HL-60/S4 treated with phorbol 12-myristate 13-acetate at 8.2 ng/mL for 4 days and 3 days (cell line): ENCODE results near the gene PLAC9.

Experiments used
- in situ Hi-C: fragments of 300-500 bp; cut with MboI; formaldehyde crosslinking; loops from 2 replicates; pipeline ENCODE4 v1.15.0; 2022; ENCODE audit warnings: low sequenced_read_pairs

The PLAC9 gene

DNA sequence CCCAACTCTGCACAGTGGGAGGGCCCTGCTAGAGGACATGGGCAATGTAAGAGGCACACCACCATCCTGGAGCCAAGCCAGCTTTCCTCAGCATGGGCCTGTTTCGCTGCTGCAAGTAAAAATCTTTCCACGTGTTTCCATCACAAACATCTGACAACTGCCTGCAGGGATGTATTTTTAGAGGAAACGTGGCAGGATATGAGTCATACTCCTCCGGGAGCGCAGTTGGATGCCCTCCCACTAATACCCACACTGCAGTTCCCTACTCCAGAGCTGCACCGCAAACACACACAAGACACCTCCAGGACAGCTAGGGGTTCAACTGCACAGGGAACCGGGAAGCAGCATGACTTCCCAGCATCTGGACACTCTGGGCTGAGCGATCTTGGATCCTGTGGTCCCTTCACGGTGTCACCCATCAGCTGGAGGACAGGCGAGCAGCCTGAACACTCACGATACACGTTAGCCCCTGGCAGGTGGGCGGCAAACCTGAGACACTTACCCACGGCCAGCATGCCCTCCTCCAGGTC is 26.1 kb downstream of the PLAC9 start:
- in situ Hi-C loops: loop anchor here (10.0 kb wide), 1 partner anchor 46 kb away; the partner anchor contains the start of gene ANXA11

DNA sequence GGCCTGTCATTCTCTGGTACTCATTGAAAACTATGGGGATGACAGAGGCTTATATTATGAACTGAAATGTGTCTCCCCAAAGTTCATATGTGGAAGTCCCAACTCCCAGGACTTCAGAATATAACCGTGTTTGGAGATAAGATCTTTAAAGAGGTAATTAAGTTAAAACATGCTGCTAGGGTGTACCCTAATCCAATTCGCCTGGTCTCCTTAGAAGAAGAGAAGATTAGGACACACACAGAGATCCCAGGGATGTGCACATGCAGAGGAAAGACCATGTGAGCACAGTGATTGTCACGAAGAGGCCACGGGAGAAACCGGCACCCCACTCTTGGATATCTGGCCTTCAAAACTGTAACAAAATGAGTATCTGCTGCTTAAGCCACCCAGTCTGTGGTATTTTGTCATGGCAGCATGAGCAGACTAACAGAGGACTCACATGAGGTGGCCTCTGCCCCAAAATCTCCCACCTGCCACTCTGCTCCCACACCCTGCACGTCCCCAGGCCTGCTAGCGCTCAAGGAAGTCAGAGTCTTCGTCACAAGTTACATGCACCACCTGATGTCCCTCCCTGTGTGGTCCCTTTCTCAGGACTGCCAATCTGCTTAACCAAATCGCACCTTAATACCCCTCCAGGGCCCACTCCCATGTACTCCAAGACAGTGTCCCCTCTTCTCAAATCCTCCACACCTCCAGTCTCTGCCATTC is 26.8 kb downstream of the PLAC9 start:
- in situ Hi-C loops: loop anchor here (10.0 kb wide), 1 partner anchor 45 kb away; the partner anchor contains the start of gene ANXA11

DNA sequence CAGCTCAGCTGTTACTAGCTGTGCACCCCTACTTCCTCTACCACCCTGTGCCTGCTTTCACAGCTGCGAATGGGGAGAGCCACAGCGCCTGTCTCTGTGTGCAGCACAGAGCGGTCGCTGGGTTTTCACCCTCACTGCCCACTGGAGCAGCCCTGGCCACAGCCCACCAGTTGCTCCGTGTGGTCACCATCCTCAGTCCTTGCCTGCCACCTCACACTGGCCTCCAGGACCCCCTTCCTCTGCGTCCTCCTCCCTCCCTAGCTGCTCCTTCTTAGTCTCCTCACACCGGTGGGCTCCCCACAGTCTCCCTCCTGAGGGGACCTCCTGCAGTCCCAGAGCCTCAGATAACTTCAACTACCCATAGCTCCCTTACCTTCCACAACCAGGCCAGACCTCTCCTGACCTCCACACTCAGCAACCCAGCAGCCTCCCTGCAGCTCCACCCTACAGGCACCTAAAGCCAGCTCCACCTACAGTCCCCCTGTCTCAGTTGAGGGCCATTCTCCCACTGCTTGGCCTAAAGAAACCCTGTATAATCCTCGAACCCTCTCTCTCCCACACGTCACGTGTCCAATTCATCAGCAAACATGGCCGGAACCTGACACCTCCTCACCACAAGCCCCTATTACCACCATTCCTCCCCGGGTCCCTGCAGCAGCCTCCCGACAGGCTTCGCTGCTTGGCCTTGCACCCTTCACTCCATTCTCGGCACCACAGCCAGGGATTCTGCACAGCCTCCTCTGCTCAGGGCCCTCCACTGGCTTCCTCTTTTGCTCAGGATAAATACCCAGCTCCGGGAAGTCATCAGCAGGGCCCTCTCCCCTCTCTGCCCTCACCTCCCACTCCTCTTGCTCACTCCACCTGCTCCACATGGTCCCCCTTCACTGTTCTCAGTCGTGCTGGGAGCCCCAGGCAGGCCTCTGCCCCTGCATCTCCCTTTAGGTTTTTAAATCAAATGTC is 28.1 kb downstream of the PLAC9 start:
- in situ Hi-C loops: no loop called here

DNA sequence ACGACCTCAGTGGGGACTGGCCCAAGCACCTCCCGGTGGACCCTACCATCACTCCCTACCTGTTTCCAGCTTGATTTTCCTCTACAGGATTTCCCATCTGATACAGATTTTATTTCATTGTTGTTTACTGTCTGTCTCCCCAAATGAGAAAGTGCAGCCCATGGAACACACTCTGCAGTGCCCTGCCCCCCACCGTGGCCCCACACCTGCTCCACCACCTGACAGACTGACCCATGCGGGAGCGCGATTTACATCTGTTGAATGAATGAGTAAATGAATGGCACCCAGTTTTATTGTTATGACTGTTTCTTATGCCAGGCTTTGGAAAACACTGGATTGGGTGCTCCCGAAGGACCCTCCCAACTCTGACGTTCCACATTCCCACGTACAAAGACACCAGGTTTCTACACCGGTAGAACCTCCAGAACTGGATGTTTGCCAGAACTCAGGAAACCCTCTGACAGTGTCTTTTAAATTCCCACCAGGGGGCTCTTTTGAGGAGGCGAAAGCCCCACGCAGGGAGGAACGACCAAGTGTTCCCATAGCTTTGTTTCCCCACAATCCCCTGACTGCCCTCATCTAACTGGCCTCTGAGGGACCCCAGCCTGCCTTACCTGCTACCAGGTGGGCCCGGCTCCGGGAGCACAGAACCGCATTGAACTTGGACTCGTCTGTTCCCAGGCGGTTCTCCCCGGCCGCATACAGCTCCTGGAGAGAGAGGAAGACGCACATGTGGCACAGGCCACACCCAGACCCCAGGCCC is 29.0 kb downstream of the PLAC9 start:
- in situ Hi-C loops: no loop called here

DNA sequence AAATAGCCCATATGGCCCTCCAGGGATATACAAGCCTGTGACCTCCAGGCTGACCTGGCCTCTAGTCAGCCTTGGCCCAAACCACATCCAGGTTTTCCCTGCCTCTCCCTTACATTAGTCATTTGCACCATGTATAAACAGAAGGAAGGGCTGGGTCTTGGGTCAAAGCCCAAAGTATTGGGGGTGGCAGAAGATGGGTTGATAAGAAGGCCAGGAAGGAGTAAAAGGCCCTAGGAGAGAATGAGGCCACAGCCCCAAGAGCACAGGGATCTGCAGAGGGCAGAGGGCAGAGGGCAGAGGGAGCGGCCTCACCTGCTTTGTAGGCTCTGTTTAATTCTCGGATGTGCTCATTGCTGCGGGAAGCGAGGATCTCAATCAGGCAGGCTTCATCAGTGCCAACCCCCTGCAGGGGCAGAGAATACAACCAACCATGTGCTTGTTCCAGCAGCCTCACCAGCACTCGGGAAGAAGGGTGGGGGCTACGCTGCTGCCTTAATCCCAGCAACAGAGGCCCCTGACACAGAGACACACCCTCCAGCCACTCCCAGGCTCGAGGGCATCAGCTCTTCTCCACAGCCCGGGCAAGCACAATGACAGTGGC is 31.3 kb downstream of the PLAC9 start:
- in situ Hi-C loops: no loop called here

DNA sequence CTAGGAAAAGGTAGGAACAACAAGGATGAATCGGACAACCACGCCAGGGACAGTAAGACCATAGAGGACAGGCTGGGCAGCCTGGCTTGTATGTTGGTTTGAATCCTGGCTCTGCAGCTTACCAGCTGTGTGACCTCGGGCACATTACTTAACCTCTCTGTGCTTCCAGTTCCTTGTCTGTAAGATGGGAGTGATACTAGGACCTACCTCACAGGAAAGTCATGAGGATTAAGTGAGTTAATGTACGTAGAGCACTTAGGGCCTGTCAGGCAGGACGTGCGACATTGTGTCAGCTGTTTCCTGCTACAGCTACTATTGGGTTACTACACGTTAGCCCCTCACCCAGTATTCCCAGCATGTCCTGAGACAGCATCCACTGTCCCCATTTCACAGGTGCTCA is 32.1 kb downstream of the PLAC9 start:
- in situ Hi-C loops: no loop called here

DNA sequence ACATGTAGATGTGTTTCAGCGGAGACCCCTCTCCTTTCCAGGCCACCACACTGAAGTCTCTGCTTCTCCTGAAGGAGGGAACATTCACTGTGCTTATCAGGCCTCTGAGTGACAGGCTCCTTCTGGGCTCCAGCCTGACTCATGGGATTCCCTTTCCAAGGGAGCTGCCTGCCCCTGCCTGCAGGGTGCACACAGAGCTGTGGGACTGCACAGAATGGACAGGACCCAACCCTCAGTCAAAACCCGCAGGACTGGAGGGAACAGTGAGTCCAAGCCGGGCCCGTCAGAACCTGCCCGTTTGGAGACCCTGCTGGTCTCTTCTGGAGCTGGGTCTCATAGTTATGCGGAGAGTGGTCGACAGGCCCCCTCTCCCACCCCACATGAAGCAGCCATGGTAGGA is 32.6 kb downstream of the PLAC9 start:
- in situ Hi-C loops: no loop called here

DNA sequence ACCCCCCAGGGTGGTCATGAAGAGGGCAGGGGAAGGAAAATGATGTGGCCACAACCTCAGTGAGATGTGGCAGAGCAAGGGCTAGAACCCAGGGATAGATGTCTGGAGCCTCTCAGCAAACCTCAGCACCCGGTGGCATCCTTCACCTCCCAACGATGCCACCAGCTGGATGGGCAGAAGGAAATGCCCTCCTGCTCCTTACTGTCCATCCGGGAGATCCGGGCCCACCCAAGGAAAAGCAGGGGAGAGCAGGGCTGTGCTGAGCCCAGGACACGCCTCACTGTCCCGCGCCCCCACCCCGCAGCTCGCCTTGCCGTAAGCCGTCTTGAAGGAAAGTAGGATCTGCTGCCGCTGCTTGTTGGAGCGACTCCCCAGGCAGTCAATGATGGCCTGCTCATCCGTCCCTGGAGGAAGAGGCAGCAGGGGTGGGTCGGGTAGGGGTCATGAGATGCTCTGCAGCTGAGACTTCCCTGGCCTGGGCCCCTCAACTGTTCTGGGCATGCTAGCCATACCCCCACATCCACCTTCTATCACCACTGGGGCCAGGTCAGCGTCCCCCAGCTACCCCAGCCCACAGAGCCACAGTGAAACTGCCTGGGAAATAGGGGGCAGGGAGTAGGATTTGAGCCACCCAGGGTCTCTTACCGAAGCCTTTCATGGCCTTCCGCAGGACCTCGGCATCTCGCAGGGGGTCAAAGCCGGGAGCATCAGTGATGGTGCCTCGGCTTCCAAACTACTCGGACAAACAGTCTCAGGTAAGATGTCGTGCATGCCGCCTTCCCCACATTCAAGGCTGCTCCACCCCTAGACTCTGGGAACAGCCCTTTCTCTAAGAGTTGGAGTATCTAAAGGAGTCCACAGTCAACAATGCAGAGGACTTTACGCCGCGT is 34.3 kb downstream of the PLAC9 start:
- in situ Hi-C loops: no loop called here

DNA sequence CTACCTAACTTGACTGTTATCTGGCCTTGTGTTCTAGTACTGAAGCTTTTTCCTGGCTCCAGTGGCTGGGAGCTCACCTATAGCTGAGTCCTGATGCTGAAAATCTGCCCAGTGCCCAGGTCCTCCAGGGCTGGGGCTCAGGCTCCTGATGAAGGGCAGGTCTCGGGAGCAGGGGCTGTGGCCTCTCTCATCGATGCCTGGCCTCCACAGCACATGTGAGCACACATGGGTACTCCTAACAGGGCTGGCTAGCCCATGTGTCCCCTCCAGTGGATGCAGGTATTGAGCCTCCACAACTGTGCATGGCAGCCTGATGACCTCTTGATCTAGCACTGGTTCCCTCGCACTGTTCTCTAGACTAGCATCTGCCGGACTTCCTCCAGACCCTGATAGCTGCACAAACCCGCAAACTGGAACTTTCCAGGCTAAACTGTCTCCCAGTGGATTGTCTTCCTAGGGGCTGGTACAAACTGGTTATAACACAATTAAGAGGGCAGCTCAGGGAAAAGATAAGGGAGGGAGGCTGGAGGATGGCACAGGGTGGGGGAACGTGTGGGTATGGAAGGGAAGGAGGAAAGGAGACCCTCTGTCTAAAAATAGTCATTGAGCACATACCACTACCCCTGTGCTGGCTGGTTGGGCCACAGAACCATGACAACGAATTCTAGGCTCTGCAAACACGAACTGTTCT is 35.1 kb downstream of the PLAC9 start:
- in situ Hi-C loops: no loop called here

DNA sequence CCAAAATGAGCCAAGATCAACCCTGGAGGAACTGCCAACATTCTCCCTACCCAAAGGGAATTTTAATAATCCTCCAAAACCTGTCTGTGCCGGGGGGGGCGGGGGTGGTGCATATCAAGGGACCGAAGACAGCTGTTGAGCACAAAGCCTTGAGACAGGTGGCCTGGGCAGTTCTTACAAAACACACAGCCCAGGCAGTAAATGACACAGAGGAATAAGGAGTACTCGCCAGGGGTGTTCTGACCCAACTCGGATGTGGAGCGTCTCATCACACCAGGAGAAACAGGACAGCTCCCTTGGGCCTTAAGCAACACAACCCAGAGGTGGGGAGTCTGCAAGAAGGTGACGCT is 35.6 kb downstream of the PLAC9 start:
- in situ Hi-C loops: no loop called here

DNA sequence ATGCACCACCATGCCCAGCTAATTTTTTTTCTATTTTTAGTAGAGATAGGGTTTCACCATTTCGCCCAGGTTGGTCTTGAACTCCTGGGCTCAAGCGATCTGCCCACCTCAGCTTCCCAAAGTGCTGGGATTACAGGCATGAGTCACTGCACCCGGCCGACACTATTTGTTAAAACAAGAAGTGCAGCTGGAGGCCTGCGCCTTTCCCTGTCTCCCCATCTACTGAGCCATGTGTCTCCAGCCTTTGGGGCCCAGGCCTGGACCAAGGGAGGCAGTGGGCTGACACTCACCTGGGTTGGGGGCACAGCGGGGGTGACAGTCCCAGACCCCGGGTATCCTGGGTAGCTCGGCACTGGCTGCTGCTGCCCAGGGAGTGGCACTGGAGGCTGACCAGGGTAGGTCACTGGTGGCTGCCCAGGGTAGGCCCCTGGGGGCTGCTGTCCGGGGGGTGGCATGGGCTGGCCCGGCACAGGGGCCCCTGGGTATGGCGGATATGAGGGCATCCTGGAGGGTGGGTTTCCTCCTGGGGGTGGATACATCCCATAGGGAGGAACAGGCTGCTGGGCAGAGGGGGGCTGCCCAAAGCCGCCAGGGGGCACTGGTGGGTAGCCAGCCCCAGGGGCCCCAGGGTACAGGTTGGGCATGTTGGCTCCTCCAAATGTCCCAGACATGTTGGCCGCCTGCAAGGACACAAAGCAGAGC is 36.3 kb downstream of the PLAC9 start:
- in situ Hi-C loops: no loop called here

DNA sequence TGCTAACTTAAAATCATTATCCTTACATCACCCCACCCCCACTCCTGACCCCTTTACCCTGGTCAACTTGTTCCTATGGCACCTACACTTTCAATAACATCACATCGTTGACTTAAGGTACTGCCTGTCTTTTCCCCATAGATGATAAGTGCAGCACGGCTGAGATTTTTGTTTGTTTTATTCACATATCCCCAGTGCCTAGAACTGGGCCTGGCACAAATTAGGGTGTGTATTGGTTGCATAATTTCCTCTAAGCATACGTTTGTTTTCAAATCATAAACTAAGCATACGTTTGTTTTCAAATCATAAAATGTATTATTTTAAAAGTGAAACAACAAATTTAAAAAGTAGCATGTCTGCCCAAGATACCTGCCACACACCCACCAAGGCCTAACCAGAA is 37.5 kb downstream of the PLAC9 start:
- in situ Hi-C loops: no loop called here

DNA sequence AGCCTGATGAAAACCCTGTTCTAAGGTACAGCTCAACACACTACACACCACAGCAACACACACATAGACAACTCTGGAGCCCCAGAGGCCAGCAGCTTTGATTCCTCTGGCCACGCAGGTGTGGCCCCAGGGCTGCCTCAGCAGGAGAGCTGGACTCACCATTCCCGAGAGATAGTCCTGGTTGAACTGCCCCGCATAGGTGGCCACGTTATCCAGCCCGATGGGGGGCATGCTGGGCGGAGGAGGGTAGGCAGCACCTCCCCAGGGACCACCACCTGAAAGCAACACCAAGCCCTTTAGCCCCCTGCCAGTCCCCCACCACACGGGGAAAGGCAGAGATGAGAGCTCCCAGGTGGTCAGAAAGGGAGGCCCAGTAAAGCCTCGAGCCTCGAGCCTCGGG is 38.1 kb downstream of the PLAC9 start:
- in situ Hi-C loops: no loop called here

DNA sequence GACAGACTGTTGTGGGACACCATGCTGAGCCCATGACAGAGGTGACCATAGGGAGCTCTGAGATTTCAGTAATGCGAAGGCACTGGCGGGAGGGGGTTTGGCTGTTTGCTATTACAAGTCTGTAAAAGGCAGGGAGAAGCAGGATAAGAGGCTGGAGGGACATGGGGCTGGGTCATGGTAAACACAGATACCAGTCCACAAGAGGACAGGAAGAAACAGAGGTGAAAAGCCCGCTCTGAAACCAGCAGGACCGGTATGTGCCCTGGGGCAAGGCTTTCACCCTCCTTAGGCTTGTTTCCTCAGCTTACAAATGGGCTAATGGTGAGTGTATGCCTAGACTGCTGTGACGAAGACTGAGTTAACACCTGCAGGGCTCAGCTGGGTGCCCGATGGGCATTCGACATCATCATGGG is 38.7 kb downstream of the PLAC9 start:
- in situ Hi-C loops: no loop called here

DNA sequence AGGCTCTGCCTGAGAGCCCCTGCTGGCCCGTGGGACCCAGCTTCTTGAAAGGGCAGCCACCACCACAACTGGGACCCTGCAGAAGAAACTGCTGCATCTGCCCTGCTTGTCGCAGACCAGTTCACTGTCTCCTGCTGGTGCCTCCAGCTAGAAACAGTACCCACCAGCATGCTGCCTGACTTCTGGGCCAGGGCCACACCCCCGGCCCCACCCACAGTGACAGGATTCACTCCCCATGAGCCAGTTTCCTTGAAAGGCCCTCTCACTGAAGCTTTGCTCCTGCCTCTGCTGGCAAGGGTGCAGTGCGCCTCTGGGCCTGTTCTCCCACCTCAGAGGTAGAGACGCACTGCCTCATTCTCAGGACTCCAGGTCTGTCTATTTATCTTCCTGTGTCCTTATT is 40.4 kb downstream of the PLAC9 start:
- in situ Hi-C loops: no loop called here

DNA sequence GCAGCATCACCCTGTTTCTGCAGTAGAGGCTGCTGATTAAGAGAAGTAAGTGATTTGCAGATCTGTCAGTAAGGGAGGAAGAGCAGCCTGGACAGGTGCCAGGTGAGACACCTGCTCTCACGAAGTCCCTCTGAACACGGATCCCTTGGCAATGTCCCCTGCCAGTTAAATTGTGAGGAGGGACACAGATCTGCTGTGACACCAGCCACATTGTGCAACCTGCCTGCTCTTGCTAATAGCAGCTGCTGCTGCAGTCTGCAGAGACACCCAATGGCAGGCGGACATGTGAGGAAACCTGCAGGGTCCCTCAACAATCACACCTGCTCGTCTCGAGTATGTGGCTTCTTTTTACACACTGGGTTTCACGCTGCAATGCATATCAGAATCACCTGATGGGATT is 40.9 kb downstream of the PLAC9 start:
- in situ Hi-C loops: no loop called here

DNA sequence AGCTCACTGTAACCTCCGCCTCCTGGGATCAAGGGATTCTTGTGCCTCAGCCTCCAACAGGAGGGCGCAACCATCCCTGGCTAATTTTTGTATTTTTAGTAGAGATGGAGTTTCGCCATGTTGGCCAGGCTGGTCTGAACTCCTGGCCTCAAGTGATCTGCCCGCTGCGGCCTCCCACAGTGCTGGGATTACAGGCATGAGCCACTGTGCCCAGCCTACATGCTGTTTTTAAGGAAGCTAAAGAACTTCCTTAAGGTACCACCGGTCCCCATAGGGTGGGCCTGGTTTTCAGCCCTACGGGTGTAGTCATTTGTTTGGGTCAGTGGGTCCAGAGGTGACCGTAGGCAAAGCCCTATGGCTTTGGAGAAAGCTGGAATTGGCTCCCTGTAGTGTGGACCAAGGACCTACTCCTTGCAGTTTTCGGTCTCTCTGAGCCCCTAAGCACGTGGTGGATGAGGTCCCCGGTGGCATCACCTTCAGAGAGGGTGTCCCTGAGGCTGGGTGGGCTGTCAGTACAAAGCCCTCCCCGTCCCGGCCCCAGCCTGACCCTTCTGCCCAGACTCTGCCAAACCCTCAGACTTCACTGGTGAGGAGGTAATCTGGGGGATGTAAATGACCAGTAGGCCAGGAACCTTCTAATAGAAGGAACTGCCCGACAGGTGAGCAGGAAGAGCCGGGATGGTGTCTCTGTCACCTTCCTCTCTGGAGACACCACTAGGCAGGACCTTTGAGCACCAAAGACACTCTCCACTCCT is 42.3 kb downstream of the PLAC9 start:
- in situ Hi-C loops: no loop called here

DNA sequence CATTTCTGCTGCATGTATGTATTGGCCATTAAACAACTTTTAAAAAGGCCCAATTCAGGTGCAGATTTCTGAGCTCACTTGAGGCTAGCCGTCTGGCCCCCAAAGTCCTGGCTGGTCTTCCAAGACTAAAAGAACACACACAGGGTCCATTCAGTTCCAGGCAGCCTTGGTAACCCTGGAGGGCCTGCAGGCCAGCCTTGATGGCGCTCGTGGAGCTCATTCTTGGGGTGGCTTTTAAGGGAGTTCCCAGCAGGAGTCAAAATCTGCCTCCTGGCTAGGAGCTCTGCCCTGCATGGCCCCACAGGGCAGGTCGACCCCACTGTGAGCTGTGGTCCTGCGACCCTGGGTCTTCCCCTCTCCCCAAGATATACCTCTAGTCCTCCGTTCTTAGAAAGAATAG is 44.0 kb downstream of the PLAC9 start:
- in situ Hi-C loops: no loop called here
